HepG2 (cell line): ENCODE data around the gene HSD17B2. TPM values are rescaled to one million over a fixed set of nuclear protein-coding genes. Genes with fewer than 3 reads are reported as not detected.

ENCODE experiments used
- BRD4 ChIP-seq: sonication (generic); formaldehyde crosslinking; IDR thresholded peaks from 2 replicates; pipeline ENCODE4 v1.4.0; 2020; ENCODE audit warnings: missing genetic modification reagents
- FOXK2 ChIP-seq: fragments of 450-650 bp; IDR thresholded peaks from 2 replicates; pipeline ENCODE4 v1.6.1; 2016
- GATAD1 ChIP-seq: IDR thresholded peaks from 2 replicates; pipeline ENCODE4 v1.6.1; 2016; ENCODE audit warnings: missing genetic modification reagents, missing compliant biosample characterization
- HDAC1 ChIP-seq: sonication (generic); formaldehyde crosslinking; IDR thresholded peaks from 2 replicates; pipeline ENCODE4 v1.5.1; 2020; ENCODE audit warnings: mild to moderate bottlenecking, missing genetic modification reagents
- SUZ12 ChIP-seq: fragments of 150-350 bp; IDR thresholded peaks from 2 replicates; pipeline ENCODE4 v1.6.1; 2014; ENCODE audit warnings: low read depth, low read length
- ZMYM3 ChIP-seq: sonication (generic); formaldehyde crosslinking; IDR thresholded peaks from 2 replicates; pipeline ENCODE4 v1.5.1; 2020; ENCODE audit warnings: mild to moderate bottlenecking, missing genetic modification reagents
- ZNF616 ChIP-seq: sonication (generic); formaldehyde crosslinking; IDR thresholded peaks from 2 replicates; pipeline ENCODE4 v1.5.0; 2020; ENCODE audit warnings: low read depth, mild to moderate bottlenecking, missing genetic modification reagents
- polyA plus RNA-seq, 8 experiments: library from polyadenylated mRNA; depleted of rRNA in 3 of 8; stranded (reverse) in 7 of 8; unstranded in 1 of 8; fragments of >200 nt; fragmentation: Illumina TruSeq in 4 of 8; extraction: Trizol in 4 of 8; gene quantifications; 2 replicates each; pipeline versions ENCODE4 v1.2.1 to v1.2.3, GENCODE V29; 2011 to 2016; ENCODE audit warnings: low read depth in 4 of 8, missing spikeins in 1 of 8, mixed read lengths in 1 of 8; ENCODE audit not compliant: insufficient read depth in 1 of 8
- total RNA-seq, 5 experiments: library from RNA; depleted of rRNA; stranded (reverse); fragments of >200 nt; fragmentation: Illumina TruSeq; extraction: Trizol; gene quantifications; 2 replicates each; pipeline ENCODE4 v1.2.3, GENCODE V29; 2016; ENCODE audit warnings: low read depth in 1 of 5
- TF ChIP-seq, protein P1 (sequence below): sonication (generic); formaldehyde crosslinking; IDR thresholded peaks from 2 replicates; pipeline ENCODE4 v1.5.0; 2020; ENCODE audit warnings: missing genetic modification reagents, mild to moderate bottlenecking, borderline replicate concordance
- TF ChIP-seq, protein P2 (sequence below), 2 experiments: sonication (generic) in 1 of 2; formaldehyde crosslinking in 1 of 2; IDR thresholded peaks; 2 replicates each; pipeline versions ENCODE4 v1.6.1 to v1.9.0; 2014 to 2022; ENCODE audit warnings: antibody characterized with exemption in 1 of 2, borderline replicate concordance in 1 of 2, inconsistent platforms in 1 of 2, low read depth in 1 of 2, missing genetic modification reagents in 1 of 2
- TF ChIP-seq, protein P3 (sequence below): sonication (generic); formaldehyde crosslinking; IDR thresholded peaks from 2 replicates; pipeline ENCODE4 v1.5.0; 2020; ENCODE audit warnings: mild to moderate bottlenecking, missing genetic modification reagents, borderline replicate concordance
- TF ChIP-seq, protein P4 (sequence below): sonication (generic); formaldehyde crosslinking; IDR thresholded peaks from 2 replicates; pipeline ENCODE4 v1.8.1; 2023; ENCODE audit warnings: mild to moderate bottlenecking, moderate library complexity, missing genetic modification reagents
- TF ChIP-seq, protein P5 (sequence below): IDR thresholded peaks from 2 replicates; pipeline ENCODE4 v1.4.0; 2020; ENCODE audit warnings: mild to moderate bottlenecking, missing genetic modification reagents

The HSD17B2 gene
- total and polyA plus RNA-seq, 2 of the 13 experiments (the other 11 are each of a cell fraction or from before 2014, with no cell fraction given), result 26.3 to 69.3 TPM

DNA sequence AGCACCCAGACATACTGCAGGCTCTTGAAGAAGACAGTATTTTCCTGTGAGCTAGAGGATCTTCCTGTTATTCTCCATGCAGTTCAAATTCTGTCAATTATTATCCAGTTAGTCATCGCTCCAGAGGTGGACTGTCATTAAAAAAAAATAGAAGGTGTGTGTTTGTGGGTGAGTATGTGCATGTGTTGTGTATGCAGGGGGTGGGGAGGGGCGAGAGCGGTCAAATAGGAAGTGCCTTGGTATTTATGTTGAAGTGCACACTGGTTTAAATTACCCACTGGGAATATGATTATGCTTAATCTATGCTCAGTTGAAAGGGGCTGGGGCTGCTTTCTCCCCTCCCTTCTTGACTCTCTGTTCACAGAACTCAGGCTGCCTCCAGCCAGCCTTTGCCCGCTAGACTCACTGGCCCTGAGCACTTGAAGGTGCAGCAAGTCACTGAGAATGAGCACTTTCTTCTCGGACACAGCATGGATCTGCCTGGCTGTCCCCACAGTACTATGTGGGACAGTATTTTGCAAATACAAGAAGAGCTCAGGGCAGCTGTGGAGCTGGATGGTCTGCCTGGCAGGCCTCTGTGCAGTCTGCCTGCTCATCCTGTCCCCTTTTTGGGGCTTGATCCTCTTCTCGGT lies at the start of gene HSD17B2 (continued):
- TF ChIP-seq, protein P1, sequence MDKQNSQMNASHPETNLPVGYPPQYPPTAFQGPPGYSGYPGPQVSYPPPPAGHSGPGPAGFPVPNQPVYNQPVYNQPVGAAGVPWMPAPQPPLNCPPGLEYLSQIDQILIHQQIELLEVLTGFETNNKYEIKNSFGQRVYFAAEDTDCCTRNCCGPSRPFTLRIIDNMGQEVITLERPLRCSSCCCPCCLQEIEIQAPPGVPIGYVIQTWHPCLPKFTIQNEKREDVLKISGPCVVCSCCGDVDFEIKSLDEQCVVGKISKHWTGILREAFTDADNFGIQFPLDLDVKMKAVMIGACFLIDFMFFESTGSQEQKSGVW (CRISPR knock-in tag), result no peak
- peak; percentile 37; the same call in 1 of the 2 replicates for TF ChIP-seq GATAD1 (CRISPR knock-in tag)
- no peak for TF ChIP-seq ZNF616
- TF ChIP-seq, protein P2, sequence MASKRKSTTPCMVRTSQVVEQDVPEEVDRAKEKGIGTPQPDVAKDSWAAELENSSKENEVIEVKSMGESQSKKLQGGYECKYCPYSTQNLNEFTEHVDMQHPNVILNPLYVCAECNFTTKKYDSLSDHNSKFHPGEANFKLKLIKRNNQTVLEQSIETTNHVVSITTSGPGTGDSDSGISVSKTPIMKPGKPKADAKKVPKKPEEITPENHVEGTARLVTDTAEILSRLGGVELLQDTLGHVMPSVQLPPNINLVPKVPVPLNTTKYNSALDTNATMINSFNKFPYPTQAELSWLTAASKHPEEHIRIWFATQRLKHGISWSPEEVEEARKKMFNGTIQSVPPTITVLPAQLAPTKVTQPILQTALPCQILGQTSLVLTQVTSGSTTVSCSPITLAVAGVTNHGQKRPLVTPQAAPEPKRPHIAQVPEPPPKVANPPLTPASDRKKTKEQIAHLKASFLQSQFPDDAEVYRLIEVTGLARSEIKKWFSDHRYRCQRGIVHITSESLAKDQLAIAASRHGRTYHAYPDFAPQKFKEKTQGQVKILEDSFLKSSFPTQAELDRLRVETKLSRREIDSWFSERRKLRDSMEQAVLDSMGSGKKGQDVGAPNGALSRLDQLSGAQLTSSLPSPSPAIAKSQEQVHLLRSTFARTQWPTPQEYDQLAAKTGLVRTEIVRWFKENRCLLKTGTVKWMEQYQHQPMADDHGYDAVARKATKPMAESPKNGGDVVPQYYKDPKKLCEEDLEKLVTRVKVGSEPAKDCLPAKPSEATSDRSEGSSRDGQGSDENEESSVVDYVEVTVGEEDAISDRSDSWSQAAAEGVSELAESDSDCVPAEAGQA (IDR thresholded peaks at IDR 0.05; ENCODE audit: low read depth), result no peak
- TF ChIP-seq, protein P2 (CRISPR knock-in tag; IDR thresholded peaks at IDR 0.05; ENCODE audit: borderline replicate concordance), result peak; percentile 40; the same call in 1 of the 2 replicates
- 0 out of 2 replicates have a peak, but pooled peaks have one; percentile 34 for TF ChIP-seq BRD4 (CRISPR knock-in tag)
- peak; percentile 53 for TF ChIP-seq HDAC1 (CRISPR knock-in tag)
- TF ChIP-seq, protein P3, sequence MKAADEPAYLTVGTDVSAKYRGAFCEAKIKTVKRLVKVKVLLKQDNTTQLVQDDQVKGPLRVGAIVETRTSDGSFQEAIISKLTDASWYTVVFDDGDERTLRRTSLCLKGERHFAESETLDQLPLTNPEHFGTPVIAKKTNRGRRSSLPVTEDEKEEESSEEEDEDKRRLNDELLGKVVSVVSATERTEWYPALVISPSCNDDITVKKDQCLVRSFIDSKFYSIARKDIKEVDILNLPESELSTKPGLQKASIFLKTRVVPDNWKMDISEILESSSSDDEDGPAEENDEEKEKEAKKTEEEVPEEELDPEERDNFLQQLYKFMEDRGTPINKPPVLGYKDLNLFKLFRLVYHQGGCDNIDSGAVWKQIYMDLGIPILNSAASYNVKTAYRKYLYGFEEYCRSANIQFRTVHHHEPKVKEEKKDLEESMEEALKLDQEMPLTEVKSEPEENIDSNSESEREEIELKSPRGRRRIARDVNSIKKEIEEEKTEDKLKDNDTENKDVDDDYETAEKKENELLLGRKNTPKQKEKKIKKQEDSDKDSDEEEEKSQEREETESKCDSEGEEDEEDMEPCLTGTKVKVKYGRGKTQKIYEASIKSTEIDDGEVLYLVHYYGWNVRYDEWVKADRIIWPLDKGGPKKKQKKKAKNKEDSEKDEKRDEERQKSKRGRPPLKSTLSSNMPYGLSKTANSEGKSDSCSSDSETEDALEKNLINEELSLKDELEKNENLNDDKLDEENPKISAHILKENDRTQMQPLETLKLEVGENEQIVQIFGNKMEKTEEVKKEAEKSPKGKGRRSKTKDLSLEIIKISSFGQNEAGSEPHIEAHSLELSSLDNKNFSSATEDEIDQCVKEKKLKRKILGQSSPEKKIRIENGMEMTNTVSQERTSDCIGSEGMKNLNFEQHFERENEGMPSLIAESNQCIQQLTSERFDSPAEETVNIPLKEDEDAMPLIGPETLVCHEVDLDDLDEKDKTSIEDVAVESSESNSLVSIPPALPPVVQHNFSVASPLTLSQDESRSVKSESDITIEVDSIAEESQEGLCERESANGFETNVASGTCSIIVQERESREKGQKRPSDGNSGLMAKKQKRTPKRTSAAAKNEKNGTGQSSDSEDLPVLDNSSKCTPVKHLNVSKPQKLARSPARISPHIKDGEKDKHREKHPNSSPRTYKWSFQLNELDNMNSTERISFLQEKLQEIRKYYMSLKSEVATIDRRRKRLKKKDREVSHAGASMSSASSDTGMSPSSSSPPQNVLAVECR (CRISPR knock-in tag), result peak; percentile 52; the same call in 1 of the 2 replicates
- no peak for TF ChIP-seq SUZ12
- TF ChIP-seq FOXK2, result peak; percentile 75
- TF ChIP-seq ZMYM3, result peak; percentile 19; the same call in 1 of the 2 replicates
- TF ChIP-seq, protein P4, sequence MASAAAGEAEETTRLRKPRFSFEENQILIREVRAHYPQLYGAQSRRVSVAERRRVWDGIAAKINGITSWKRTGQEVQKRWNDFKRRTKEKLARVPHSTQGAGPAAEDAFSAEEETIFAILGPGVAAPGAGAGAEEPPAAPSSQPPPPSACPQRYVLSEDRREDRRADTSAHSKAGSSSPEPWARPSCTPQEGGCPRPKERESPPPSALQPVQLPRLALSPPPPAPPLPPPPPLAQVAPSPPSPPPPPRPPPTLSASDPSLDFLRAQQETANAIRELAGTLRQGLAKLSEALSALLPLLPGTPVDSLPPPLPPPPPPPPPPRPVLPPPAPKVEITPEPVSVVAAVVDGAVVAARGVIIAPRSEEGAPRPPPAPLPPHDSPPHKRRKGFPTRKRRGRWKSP, result peak; percentile 46; the same call in 1 of the 2 replicates
- TF ChIP-seq, protein P5, sequence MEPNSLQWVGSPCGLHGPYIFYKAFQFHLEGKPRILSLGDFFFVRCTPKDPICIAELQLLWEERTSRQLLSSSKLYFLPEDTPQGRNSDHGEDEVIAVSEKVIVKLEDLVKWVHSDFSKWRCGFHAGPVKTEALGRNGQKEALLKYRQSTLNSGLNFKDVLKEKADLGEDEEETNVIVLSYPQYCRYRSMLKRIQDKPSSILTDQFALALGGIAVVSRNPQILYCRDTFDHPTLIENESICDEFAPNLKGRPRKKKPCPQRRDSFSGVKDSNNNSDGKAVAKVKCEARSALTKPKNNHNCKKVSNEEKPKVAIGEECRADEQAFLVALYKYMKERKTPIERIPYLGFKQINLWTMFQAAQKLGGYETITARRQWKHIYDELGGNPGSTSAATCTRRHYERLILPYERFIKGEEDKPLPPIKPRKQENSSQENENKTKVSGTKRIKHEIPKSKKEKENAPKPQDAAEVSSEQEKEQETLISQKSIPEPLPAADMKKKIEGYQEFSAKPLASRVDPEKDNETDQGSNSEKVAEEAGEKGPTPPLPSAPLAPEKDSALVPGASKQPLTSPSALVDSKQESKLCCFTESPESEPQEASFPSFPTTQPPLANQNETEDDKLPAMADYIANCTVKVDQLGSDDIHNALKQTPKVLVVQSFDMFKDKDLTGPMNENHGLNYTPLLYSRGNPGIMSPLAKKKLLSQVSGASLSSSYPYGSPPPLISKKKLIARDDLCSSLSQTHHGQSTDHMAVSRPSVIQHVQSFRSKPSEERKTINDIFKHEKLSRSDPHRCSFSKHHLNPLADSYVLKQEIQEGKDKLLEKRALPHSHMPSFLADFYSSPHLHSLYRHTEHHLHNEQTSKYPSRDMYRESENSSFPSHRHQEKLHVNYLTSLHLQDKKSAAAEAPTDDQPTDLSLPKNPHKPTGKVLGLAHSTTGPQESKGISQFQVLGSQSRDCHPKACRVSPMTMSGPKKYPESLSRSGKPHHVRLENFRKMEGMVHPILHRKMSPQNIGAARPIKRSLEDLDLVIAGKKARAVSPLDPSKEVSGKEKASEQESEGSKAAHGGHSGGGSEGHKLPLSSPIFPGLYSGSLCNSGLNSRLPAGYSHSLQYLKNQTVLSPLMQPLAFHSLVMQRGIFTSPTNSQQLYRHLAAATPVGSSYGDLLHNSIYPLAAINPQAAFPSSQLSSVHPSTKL, result peak; percentile 70
